Left ventricle myocardium inferior (tissue), 1 donor: ENCODE measurements around the gene NOXO1. TPM values are rescaled to one million over a fixed set of nuclear protein-coding genes. Genes with fewer than 3 reads are reported as not detected.

Experiments
- DNase-seq: peaks from one replicate; pipeline ENCODE4 v3.0.0-alpha.2; 2020
- H3K27ac ChIP-seq: fragments of 200-600 bp; replicated peaks from 2 replicates; pipeline ENCODE4 v1.8.0; 2021
- H3K27me3 ChIP-seq: fragments of 200-600 bp; 2 replicates; pipeline ENCODE4 v1.8.0; 2021; ENCODE audit warnings: low read depth
- H3K36me3 ChIP-seq: fragments of 200-600 bp; 2 replicates; pipeline ENCODE4 v1.8.0; 2021
- H3K4me1 ChIP-seq: fragments of 200-600 bp; 2 replicates; pipeline ENCODE4 v1.8.0; 2021
- H3K4me3 ChIP-seq: fragments of 200-600 bp; 2 replicates; pipeline ENCODE4 v1.8.0; 2021; ENCODE audit warnings: mild to moderate bottlenecking, moderate library complexity
- H3K9me3 ChIP-seq: fragments of 200-600 bp; replicated peaks from 2 replicates; pipeline ENCODE4 v1.8.0; 2021
- intact Hi-C: fragments of 100-400 bp; cut with micrococcal nuclease; formaldehyde crosslinking; loops from one replicate; pipeline ENCODE4 v1.11.0; 2022
- total RNA-seq: library from RNA; stranded (reverse); fragmentation: NEBNext Ultra II Directional; extraction: Animal tissue kit (Norgen Biotek cat#: 25700); gene quantifications from one replicate; pipeline ENCODE4 v1.2.1, GENCODE V29; 2021
- TF ChIP-seq, protein P1 (sequence below): fragments of 200-600 bp; IDR thresholded peaks from 2 replicates; pipeline ENCODE4 v1.8.0; 2021; ENCODE audit warnings: antibody characterized with exemption, mild to moderate bottlenecking, borderline replicate concordance
- donor health status: DM: no; HTN: yes; CAD: no; lungs with severe emphysema.

NOXO1 gene
- total RNA-seq, 1 donor from 2014 or later, result not detected

DNA sequence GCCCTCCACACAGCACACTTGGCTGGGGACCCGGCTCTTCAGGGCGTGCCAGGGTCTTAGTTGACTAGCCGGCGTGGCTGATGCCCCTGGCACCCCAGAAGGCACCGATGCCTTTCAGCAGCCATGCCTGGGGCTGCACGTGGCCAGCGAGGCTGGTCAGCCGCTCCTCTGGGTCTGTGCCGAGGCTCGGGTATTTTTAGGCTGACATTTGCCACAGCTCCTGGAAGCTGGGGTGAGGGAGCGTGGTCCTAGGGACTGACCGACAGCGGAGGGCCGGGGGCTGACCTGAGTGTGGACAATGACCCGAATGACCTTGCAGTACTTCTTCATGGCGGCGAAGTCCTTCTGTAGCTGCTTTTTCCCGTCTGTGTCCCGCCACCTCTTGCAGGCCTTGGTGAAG lies 30.7 kb downstream of the NOXO1 start:
- Histone ChIP-seq H3K4me1 (peaks cover 35% of the 10 kb centered on the region), H3K27ac (peak overlapping the region; percentile 89), H3K27me3 (no peaks in the 10 kb centered on the region), H3K9me3 (no peaks in the 10 kb centered on the region), H3K36me3 (peaks cover 3% of the 10 kb centered on the region), H3K4me3 (peak overlapping the region; percentile 64)
- DNase-seq, result peak; percentile 64
- TF ChIP-seq, protein P1, sequence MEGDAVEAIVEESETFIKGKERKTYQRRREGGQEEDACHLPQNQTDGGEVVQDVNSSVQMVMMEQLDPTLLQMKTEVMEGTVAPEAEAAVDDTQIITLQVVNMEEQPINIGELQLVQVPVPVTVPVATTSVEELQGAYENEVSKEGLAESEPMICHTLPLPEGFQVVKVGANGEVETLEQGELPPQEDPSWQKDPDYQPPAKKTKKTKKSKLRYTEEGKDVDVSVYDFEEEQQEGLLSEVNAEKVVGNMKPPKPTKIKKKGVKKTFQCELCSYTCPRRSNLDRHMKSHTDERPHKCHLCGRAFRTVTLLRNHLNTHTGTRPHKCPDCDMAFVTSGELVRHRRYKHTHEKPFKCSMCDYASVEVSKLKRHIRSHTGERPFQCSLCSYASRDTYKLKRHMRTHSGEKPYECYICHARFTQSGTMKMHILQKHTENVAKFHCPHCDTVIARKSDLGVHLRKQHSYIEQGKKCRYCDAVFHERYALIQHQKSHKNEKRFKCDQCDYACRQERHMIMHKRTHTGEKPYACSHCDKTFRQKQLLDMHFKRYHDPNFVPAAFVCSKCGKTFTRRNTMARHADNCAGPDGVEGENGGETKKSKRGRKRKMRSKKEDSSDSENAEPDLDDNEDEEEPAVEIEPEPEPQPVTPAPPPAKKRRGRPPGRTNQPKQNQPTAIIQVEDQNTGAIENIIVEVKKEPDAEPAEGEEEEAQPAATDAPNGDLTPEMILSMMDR, result no peak
- intact Hi-C loops, result no loop called here

DNA sequence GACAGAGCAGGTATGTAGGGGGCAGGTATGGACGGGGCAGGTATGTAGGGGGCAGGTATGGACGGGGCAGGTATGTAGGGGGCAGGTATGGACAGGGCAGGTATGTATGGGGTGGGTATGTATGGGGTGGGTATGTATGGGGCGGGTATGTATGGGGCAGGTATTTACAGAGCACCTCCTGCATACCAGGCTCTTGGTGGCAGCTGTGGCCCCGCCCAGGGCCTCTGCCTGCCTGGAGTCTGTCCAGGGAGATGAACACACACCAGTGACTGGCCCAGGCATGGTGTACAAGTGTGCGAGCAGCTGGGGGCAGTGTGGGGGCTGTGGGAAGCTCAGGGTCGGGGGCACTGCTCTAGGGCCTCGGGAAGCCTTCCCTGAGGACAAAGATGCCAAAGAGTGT lies 31.2 kb downstream of the NOXO1 start:
- Histone ChIP-seq H3K27me3 (no peaks in the 10 kb centered on the region), H3K36me3 (peaks cover 3% of the 10 kb centered on the region), H3K9me3 (no peaks in the 10 kb centered on the region), H3K27ac (peak overlapping the region; percentile 89), H3K4me3 (peak overlapping the region; percentile 64), H3K4me1 (peaks cover 35% of the 10 kb centered on the region)
- DNase-seq, result no peak
- TF ChIP-seq, protein P1, result no peak
- intact Hi-C loops, result no loop called here

GRCh38 chr16:1949507-1949906 lies 31.8 kb downstream of the NOXO1 start:
- intact Hi-C loops, result no loop called here
- TF ChIP-seq, protein P1, result no peak
- Histone ChIP-seq H3K4me1 (peaks cover 35% of the 10 kb centered on the region), H3K27ac (peak overlapping the region; percentile 38), H3K9me3 (no peaks in the 10 kb centered on the region), H3K4me3 (no peak overlapping the region), H3K36me3 (peaks cover 3% of the 10 kb centered on the region), H3K27me3 (no peaks in the 10 kb centered on the region)
- DNase-seq, result no peak

DNA sequence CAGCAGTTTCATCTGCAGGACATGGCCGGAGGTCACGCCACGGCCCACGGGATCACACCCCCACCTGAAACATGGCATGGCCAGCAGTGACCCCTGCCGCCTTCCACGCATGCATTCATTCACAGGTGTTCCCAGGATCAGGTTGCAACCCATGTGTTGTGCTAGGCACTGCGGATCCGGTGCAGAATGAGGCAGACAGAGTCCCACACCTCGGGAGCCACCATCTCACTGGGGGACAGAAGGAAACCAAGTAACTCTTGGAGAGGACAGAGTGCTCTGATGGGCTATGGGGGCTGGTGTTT lies 33.9 kb downstream of the NOXO1 start:
- Histone ChIP-seq H3K27ac (peak overlapping the region; percentile 46), H3K4me1 (peaks cover 51% of the 10 kb centered on the region), H3K4me3 (no peak overlapping the region), H3K9me3 (no peaks in the 10 kb centered on the region), H3K27me3 (no peaks in the 10 kb centered on the region), H3K36me3 (peaks cover 3% of the 10 kb centered on the region)
- DNase-seq, result no peak
- TF ChIP-seq, protein P1, result no peak
- intact Hi-C loops, result no loop called here

DNA sequence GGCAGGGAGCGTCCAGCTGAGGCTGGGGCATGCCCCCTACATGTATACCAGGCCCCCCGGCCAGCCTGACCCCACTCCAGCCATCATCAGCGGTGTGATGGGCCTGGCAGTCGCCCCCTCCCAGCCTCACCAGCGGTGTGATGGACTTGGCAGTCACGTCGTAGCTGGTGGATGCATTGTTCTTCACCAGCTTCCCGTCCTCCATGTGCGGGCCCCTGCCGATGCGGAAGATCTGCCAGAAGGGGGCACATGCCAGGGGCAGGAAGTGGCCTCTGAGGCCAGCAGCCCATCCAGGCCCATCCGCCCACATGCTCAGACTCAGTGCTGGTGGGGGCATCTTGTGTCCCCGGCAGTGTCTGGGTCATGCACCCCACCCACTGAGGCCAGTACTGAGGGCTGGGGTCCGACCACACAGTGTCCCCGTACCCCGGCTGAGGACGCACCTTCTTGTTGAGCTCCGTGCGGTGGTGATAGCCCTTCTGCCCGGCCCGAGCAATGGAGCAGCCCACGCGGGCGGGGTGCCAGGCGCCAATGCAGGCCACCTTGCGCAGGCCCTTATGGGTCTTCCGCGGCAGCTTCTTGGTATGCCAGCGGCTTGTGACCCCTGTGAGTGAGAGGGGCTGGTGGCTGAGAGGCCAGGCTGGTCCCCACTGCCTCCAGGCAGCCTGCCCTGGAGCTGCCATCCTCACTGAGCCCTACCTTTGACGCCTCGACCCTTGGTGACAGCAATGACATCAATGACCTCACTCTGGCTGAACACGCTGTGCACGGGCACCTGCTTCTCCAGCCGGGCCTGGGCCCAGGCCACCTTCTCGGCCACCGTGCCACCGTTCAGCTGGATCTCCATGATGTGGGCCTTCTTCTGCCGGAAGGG lies 34.5 kb downstream of the NOXO1 start:
- TF ChIP-seq, protein P1, result no peak
- Histone ChIP-seq H3K27me3 (no peaks in the 10 kb centered on the region), H3K9me3 (no peaks in the 10 kb centered on the region), H3K27ac (peak overlapping the region; percentile 46), H3K4me1 (peaks cover 56% of the 10 kb centered on the region), H3K36me3 (peaks cover 3% of the 10 kb centered on the region), H3K4me3 (no peak overlapping the region)
- intact Hi-C loops, result no loop called here
- no peak for DNase-seq
